HCEC 1CT (cell line): ENCODE measurements around the gene MGAT1.
"Not testable (repeated sequence)": the region's sequence is repeated elsewhere in the genome, so short reads cannot be mapped to it uniquely, and the experiment has no call there.

Source experiments
- DNase-seq: peaks from one replicate; pipeline ENCODE4 v3.0.0-alpha.2; 2017

The MGAT1 gene

GRCh38 chr5:180802325-180803180, at the start of gene MGAT1:
Gene MGAT1 (minus strand): TSS chr5:180802806. CDS start chr5:180792971, 9,835 bp downstream.
- DNase-seq: peak; percentile 84

- DNase-seq: no peak
These were observed 48.0 kb upstream of the MGAT1 start for GRCh38 chr5:180850434-180851078.

- DNase-seq: no peak
These were observed 47.2 kb upstream of the MGAT1 start for GRCh38 chr5:180849827-180850226.

GRCh38 chr5:180848878-180849277, 46.3 kb upstream of the MGAT1 start:
- no peak for DNase-seq

GRCh38 chr5:180848265-180848664, 45.7 kb upstream of the MGAT1 start:
- DNase-seq: no peak

GRCh38 chr5:180847026-180847425, 44.4 kb upstream of the MGAT1 start:
- no peak for DNase-seq

- DNase-seq: no peak
These were observed 42.3 kb upstream of the MGAT1 start for GRCh38 chr5:180844858-180845257.

GRCh38 chr5:180844432-180844831, 41.8 kb upstream of the MGAT1 start:
- no peak for DNase-seq

- DNase-seq: no peak
These were observed 37.3 kb upstream of the MGAT1 start for GRCh38 chr5:180839935-180840334.

- no peak for DNase-seq
These were observed 36.6 kb upstream of the MGAT1 start for GRCh38 chr5:180839227-180839626.

GRCh38 chr5:180837478-180837877, 34.9 kb upstream of the MGAT1 start:
- DNase-seq: no peak

GRCh38 chr5:180832638-180833068, 30.0 kb upstream of the MGAT1 start:
- no peak for DNase-seq

- DNase-seq: peak; percentile 71
These were observed 28.8 kb upstream of the MGAT1 start for GRCh38 chr5:180831139-180832093.

GRCh38 chr5:180830253-180831138, 27.9 kb upstream of the MGAT1 start:
- DNase-seq: peak; percentile 9

- DNase-seq: no peak
These were observed 27.1 kb upstream of the MGAT1 start for GRCh38 chr5:180829726-180830125.

- DNase-seq: not testable (repeated sequence)
These were observed 26.3 kb upstream of the MGAT1 start for GRCh38 chr5:180828756-180829531.

GRCh38 chr5:180827374-180827773, 24.8 kb upstream of the MGAT1 start:
- DNase-seq: not testable (repeated sequence)

- peak; percentile 72 for DNase-seq
These were observed 23.3 kb upstream of the MGAT1 start for GRCh38 chr5:180825768-180826525.

- DNase-seq: no peak
These were observed 22.2 kb upstream of the MGAT1 start for GRCh38 chr5:180824630-180825476.
